IPS DF 6.9 (cell line): Measurements from ENCODE around the gene PCA3.

Source experiments
- DNase-seq: peaks from one replicate; pipeline ENCODE4 v3.0.0-alpha.2; 2013; ENCODE audit warnings: low read depth, low spot score
- H3K27ac ChIP-seq: one replicate; pipeline ENCODE4 v1.5.1; 2013; ENCODE audit warnings: low read length, control low read depth
- H3K27me3 ChIP-seq: 2 replicates; pipeline ENCODE4 v1.6.1; 2013; ENCODE audit warnings: mild to moderate bottlenecking, low read length; ENCODE audit not compliant: control insufficient read depth, insufficient read depth
- H3K36me3 ChIP-seq: 2 replicates; pipeline ENCODE4 v1.6.1; 2013; ENCODE audit warnings: low read length; ENCODE audit not compliant: control insufficient read depth, insufficient read depth
- H3K4me1 ChIP-seq: 2 replicates; pipeline ENCODE4 v1.6.1; 2013; ENCODE audit warnings: low read length; ENCODE audit not compliant: control insufficient read depth, insufficient read depth
- H3K4me3 ChIP-seq: 2 replicates; pipeline ENCODE4 v1.5.1; 2013; ENCODE audit warnings: mild to moderate bottlenecking, low read length
- H3K9me3 ChIP-seq: 2 replicates; pipeline ENCODE4 v1.6.1; 2013; ENCODE audit warnings: low read length, inconsistent platforms; ENCODE audit not compliant: control insufficient read depth, insufficient read depth
- WGBS: extraction: QIAGEN DNeasy Blood & Tissue Kit; methylation state at CpG from one replicate; pipeline ENCODE4 v1.1.7; 2013; ENCODE audit warnings: mixed read lengths, missing lambda C conversion rate; ENCODE audit not compliant: insufficient read length, insufficient coverage; 5-methylcytosine and 5-hydroxymethylcytosine counted together

Gene PCA3

GRCh38 chr9:76818271-76818670 is 54.0 kb downstream of the PCA3 start:
- no peaks in the 10 kb centered on the region for H3K27me3 ChIP-seq
- DNase-seq: no peak
- WGBS: no CpG with 5 or more reads among the region's 4 CpGs
- no peaks in the 10 kb centered on the region for H3K36me3 ChIP-seq
- no peak overlapping the region for H3K27ac ChIP-seq
- H3K4me3 ChIP-seq: no peak overlapping the region
- H3K9me3 ChIP-seq: no peaks in the 10 kb centered on the region
- H3K4me1 ChIP-seq: no peaks in the 10 kb centered on the region

GRCh38 chr9:76820431-76820830 is 56.2 kb downstream of the PCA3 start:
- Histone ChIP-seq H3K36me3 (no peaks in the 10 kb centered on the region), H3K4me1 (no peaks in the 10 kb centered on the region; the same call in 1 of the 2 replicates), H3K9me3 (no peaks in the 10 kb centered on the region; the same call in 1 of the 2 replicates), H3K27me3 (no peaks in the 10 kb centered on the region), H3K27ac (no peak overlapping the region), H3K4me3 (no peak overlapping the region)
- WGBS: no CpG with 5 or more reads among the region's 6 CpGs
- DNase-seq: no peak

- WGBS: no CpG with 5 or more reads among the region's 9 CpGs
- no peak overlapping the region for H3K27ac ChIP-seq
- H3K27me3 ChIP-seq: no peaks in the 10 kb centered on the region
- H3K4me1 ChIP-seq: no peaks in the 10 kb centered on the region; the same call in 1 of the 2 replicates
- no peak overlapping the region for H3K4me3 ChIP-seq
- no peaks in the 10 kb centered on the region; the same call in 1 of the 2 replicates for H3K9me3 ChIP-seq
- H3K36me3 ChIP-seq: no peaks in the 10 kb centered on the region
- no peak for DNase-seq
Measured at GRCh38 chr9:76827296-76828080, 63.2 kb downstream of the PCA3 start.

GRCh38 chr9:76828447-76828846 is 64.2 kb downstream of the PCA3 start:
- DNase-seq: no peak
- no peaks in the 10 kb centered on the region; the same call in 1 of the 2 replicates for H3K4me1 ChIP-seq
- H3K27ac ChIP-seq: no peak overlapping the region
- no CpG with 5 or more reads among the region's 3 CpGs for WGBS
- no peaks in the 10 kb centered on the region; the same call in 1 of the 2 replicates for H3K9me3 ChIP-seq
- H3K36me3 ChIP-seq: no peaks in the 10 kb centered on the region
- H3K27me3 ChIP-seq: no peaks in the 10 kb centered on the region
- H3K4me3 ChIP-seq: no peak overlapping the region

- H3K36me3 ChIP-seq: no peaks in the 10 kb centered on the region
- no peaks in the 10 kb centered on the region for H3K4me1 ChIP-seq
- no peaks in the 10 kb centered on the region for H3K27me3 ChIP-seq
- H3K9me3 ChIP-seq: no peaks in the 10 kb centered on the region
- H3K27ac ChIP-seq: no peak overlapping the region
- H3K4me3 ChIP-seq: no peak overlapping the region
- no CpG with 5 or more reads among the region's 7 CpGs for WGBS
- DNase-seq: no peak
Measured at GRCh38 chr9:76835571-76836283, 71.5 kb downstream of the PCA3 start.
